Neural progenitor cell (in vitro differentiated cells): ENCODE data around the gene CACNB4.

ENCODE experiments used
- CTCF ChIP-seq: fragments of 200-600 bp; sonication (generic); IDR thresholded peaks from 2 replicates; pipeline ENCODE4 v1.5.1; 2017; ENCODE audit warnings: antibody characterized with exemption, mild to moderate bottlenecking
- EZH2 ChIP-seq: fragments of 200-600 bp; sonication (generic); IDR thresholded peaks from 2 replicates; pipeline ENCODE4 v1.6.1; 2017; ENCODE audit warnings: antibody characterized with exemption, mild to moderate bottlenecking, moderate library complexity
- EZH2phosphoT487 ChIP-seq: fragments of 200-600 bp; sonication (generic); IDR thresholded peaks from 2 replicates; pipeline ENCODE4 v1.6.1; 2017; ENCODE audit warnings: antibody characterized with exemption

GRCh38 chr2:151823651-151824050, 275.2 kb downstream of the CACNB4 start:
- TF ChIP-seq EZH2 (no peak), CTCF (no peak), EZH2phosphoT487 (no peak)
